ES-I3 (cell line): ENCODE results near the gene STRIT1.

Source experiments
- H3K36me3 ChIP-seq: 2 replicates; pipeline ENCODE4 v1.6.1; 2013; ENCODE audit warnings: mild to moderate bottlenecking, low read length, control low read depth, moderate library complexity; ENCODE audit not compliant: insufficient read depth
- H3K4me1 ChIP-seq: 2 replicates; pipeline ENCODE4 v1.6.1; 2013; ENCODE audit warnings: mild to moderate bottlenecking, control low read depth, low read length; ENCODE audit not compliant: insufficient read depth
- H3K9ac ChIP-seq: 2 replicates; pipeline ENCODE4 v1.6.1; 2013; ENCODE audit warnings: low read depth, mild to moderate bottlenecking, low read length, moderate library complexity
- H3K9me3 ChIP-seq: 2 replicates; pipeline ENCODE4 v1.6.1; 2013; ENCODE audit warnings: mild to moderate bottlenecking, low read length, moderate library complexity; ENCODE audit not compliant: control insufficient read depth, insufficient read depth

The STRIT1 gene

DNA sequence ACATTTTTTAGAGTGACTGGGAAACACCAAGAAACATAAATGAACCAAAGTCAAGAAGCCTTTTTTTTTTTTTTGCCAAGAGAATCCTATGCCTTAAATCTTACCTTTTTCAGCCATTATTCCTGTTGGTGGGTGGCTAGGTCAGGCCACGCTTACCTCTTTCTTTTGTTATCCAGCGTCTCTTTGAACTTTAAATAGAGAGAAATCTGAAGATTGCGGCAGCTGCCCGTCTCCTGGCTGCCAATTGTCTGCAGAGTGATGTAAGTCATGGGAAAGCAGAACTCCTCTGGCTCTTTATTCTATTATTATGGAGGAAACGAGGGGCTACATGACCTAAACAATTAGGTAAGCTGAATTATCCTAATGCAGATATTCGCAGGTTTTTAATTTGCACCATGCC, at the start of gene STRIT1:
Gene STRIT1 (minus strand): TSS at position 168 of the 400 bp plus-strand sequence.
- no peaks in the 10 kb centered on the region for H3K4me1 ChIP-seq
- H3K36me3 ChIP-seq: no peaks in the 10 kb centered on the region
- no peak within 1 kb of the TSS for H3K9ac ChIP-seq
- H3K9me3 ChIP-seq: no peaks in the 10 kb centered on the region; the same call in none of the 2 replicates

DNA sequence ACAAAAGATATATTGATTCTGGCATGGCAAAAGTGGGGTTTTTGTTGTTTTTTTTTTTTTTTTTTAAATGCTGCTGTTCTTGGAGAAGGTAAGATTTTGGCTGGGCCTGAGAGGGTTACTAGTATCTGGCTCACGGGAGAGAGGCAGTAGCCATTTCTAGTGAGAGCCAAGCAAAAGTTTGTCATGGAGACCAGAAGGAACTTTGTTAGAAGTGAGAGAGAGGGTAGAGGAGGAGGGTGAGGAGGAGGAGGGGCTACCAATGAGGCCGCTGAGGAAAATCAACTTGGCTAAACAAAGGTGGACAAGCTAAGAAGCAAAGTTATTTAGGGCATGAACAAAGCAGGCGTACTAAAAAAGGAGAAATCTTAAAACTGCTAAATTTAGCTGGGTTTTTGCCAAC, 48.9 kb upstream of the STRIT1 start:
- no peaks in the 10 kb centered on the region for H3K36me3 ChIP-seq
- no peak overlapping the region for H3K9ac ChIP-seq
- no peaks in the 10 kb centered on the region for H3K4me1 ChIP-seq
- no peaks in the 10 kb centered on the region for H3K9me3 ChIP-seq

DNA sequence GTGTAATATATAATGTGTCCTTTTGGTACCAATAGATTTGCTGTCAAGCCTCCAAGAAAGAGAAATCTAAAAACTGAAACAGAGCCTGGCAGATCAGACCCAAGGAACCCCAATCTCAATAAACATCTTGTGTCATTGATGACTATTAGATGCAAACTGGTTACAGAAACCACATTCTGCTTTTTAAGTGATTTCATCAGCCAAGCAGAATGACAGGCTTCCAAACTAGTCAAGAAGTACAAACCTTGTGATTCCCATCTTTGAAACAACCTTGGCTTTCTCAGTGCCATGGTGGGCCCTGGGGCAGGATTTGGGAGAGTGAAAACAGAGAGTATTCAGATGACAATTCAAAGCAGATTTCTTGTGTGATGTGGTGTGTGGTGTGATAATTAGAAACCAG, 45.6 kb upstream of the STRIT1 start:
- no peaks in the 10 kb centered on the region for H3K9me3 ChIP-seq
- H3K4me1 ChIP-seq: no peaks in the 10 kb centered on the region
- H3K9ac ChIP-seq: no peak overlapping the region
- no peaks in the 10 kb centered on the region; the same call in 1 of the 2 replicates for H3K36me3 ChIP-seq

DNA sequence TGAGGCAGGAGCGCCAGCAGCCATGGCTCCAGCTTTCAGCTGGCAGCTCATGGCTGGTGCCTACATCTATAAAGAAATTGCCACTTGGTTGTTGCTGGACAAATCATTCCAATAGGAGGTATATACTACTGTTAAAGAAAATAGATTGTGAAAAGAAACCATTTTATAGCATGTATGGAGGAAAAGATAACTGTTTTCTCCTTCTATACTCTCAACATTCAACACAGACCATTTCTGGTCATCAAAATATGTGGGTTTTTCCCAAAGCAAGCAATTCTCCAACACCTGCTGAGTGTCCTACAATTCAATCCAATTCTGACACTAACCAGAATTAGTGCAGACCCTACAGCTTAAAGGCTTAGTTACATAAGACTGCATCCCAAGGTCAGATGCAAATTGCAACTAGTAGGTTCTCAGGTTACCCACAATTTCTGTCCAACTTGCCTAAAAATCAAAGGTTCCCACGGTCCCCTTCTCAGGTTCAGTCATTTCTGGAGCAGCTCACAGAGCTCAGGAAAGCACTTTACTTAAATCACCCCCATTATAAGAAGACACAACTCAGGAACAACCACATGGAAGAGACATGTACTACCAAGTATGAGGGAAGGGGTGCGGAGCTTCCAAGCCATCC, 42.4 kb upstream of the STRIT1 start:
- Histone ChIP-seq H3K9ac (no peak overlapping the region), H3K4me1 (no peaks in the 10 kb centered on the region), H3K9me3 (no peaks in the 10 kb centered on the region), H3K36me3 (no peaks in the 10 kb centered on the region; the same call in 1 of the 2 replicates)

DNA sequence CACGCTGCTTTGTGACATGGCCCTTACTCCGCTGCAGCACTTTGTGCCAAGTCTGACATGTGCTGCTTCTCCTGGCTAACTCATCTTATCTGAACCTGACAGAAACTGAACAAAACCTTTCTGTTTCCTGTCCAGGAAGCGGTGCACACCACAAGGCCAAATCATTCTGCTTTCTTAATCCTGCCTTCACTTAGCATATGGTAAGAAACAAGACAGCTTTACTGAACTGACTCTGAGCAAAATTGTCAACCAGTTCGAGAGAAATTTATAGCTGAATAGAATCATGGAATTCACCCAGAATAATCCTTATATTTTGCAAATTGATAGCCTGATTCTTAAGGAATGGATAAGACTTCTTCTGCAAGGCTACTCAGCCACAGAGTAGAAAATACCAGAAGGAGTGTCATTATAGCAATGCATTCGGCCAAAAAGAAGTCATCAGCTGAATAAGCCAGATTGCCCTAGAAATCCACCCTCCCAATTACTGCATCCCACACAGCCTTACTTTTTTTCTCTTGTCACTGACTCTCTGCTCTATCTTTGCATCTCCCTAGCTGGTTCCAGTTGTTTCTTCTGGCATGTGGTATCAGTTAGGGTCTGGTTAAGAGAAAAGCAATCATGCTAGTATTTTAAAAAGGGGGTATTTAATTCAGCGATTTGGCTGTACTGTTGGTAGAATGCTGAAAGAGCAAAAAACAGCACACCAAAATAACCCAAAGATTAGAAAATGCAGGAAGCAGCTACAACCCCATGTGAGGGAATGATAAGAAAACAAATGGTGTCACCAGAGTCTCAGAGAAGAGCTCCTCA, 41.6 kb upstream of the STRIT1 start:
- Histone ChIP-seq H3K36me3 (no peaks in the 10 kb centered on the region; the same call in 1 of the 2 replicates), H3K9ac (no peak overlapping the region), H3K9me3 (no peaks in the 10 kb centered on the region), H3K4me1 (no peaks in the 10 kb centered on the region)

DNA sequence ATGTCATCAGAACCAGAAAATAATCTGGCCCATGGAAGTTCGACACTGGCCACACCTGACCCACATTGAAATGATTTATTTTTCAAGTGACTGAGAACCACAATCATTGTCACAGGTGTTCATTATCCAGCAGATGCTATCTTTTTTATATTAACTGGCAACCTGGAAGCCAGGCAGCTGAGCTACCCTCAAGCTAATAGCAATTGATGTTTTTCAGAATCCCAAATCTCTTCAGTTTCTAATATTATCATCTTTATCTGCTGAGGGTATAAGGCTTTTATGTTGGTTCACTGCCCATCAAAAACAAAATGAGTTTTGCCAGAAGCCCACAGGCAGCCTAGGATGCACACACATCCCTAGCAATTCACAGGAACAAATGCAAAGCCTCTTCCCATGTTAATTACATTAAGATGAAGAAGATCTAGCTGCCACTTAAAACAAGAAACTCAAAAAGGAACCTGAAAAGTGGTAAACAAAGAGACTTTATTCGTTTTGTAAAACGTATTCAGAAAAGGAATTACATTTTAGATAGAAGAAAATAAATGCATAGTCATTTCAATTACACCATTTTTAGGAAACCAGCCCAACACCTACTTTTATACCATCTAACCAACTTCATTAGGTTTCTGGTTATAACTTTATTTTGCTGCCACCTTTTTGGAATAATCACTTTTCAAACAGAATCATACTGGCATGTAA, 40.9 kb upstream of the STRIT1 start:
- Histone ChIP-seq H3K9me3 (no peaks in the 10 kb centered on the region), H3K4me1 (no peaks in the 10 kb centered on the region), H3K9ac (no peak overlapping the region), H3K36me3 (no peaks in the 10 kb centered on the region; the same call in 1 of the 2 replicates)

DNA sequence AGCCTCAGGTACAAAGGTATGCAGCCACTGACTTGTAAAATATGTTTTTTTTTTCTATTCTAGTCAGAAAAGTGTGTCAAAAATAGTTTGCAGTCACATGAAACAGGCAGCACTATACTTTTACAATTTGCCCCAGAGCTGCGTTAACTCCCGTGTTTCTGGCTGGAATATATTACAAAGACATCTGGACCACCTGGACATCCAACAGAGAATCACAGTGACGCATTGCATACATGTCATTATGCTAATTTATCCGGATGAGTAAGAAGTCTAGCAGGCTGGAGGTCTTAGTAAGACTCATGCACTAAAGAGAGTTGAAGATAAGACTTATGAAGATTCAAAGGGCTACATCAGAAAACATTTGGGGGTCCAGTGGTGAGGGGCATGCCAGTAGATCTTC, 39.2 kb upstream of the STRIT1 start:
- Histone ChIP-seq H3K4me1 (no peaks in the 10 kb centered on the region), H3K36me3 (no peaks in the 10 kb centered on the region; the same call in 1 of the 2 replicates), H3K9ac (no peak overlapping the region), H3K9me3 (no peaks in the 10 kb centered on the region)

DNA sequence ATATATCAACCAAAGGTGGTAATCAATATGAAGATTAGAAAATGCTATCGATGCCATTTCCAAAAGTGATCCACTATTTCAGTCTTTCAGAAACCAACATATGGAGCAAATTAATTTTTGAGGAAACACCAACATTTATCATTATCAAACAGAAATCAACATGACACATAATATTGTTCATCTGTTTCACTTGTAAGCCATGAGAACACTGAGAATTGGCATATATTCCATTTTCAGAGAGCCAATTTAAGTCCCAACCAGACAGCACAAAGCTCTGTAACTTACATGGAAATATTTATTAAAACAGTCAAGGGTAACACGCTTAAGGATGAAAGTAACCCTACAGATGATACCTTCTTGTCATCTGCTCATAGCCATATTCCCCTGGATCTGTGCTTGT, 37.6 kb upstream of the STRIT1 start:
- Histone ChIP-seq H3K36me3 (no peaks in the 10 kb centered on the region; the same call in 1 of the 2 replicates), H3K9me3 (no peaks in the 10 kb centered on the region), H3K9ac (no peak overlapping the region), H3K4me1 (no peaks in the 10 kb centered on the region; the same call in 1 of the 2 replicates)

DNA sequence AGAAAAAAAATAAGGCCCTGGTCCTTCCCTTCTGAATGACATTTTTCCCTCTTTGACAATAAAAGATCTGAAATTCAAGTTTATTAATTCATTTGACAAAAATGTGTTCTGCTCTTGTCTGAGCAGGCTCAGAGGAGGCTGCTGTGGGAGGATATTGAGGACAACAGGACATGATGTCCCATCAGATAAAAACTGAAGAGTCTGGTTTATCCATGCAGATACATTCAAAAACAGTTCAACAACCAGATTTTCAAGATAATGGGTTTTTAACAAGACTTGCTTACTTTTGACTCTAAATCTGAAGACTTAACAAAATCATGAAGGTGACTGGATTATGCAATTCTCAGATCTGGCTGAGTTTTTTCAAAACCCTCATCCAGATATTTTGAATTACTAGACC, 36.9 kb upstream of the STRIT1 start:
- Histone ChIP-seq H3K36me3 (no peaks in the 10 kb centered on the region), H3K9me3 (no peaks in the 10 kb centered on the region), H3K9ac (no peak overlapping the region), H3K4me1 (no peaks in the 10 kb centered on the region; the same call in 1 of the 2 replicates)

DNA sequence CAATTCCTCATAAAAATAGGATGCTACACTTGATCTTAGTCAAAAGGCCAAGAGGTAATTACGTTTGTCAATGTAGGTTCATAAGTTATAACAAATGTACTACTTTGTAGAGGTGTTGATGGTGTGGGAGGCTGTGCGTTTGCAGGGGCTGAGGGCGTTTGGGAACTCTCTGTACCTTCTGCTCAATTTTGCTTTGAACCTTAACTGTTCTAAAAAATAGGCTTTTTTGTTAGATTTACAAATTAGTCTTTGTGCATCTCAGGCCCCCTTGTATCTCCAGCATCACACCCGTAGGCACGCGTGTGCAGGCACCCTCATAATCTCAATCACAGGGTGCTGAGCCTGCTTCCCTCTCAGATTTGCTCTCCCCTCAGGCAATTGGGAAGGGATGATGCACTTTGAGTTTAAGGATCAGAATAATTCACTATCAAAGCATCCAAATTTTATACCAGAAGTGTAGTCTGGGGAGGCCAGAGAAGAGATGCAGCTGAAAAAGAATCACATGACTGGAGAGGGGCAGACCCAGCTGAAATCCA, 36.1 kb upstream of the STRIT1 start:
- H3K4me1 ChIP-seq: no peaks in the 10 kb centered on the region; the same call in 1 of the 2 replicates
- H3K9me3 ChIP-seq: no peaks in the 10 kb centered on the region
- no peak overlapping the region for H3K9ac ChIP-seq
- no peaks in the 10 kb centered on the region for H3K36me3 ChIP-seq

DNA sequence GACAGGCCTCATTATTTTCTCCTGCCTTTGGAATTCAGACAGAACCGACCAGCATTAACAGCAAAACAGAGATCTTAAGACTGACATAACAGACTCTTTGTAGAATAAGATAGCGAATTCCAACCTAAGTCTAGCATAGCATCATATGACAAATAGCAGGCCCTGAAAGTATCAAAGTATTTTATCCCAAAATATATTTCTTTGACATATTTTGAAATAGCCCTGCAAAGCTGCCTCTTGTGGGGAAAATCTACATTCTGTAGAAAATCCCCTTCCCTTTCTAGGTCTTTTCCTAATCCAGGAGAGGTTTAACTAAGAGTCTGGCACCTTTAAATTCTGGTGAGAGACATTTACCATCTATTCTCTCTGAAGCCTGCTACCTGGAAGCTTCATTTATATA, 34.4 kb upstream of the STRIT1 start:
- no peaks in the 10 kb centered on the region for H3K9me3 ChIP-seq
- H3K4me1 ChIP-seq: no peaks in the 10 kb centered on the region; the same call in 1 of the 2 replicates
- H3K9ac ChIP-seq: no peak overlapping the region
- no peaks in the 10 kb centered on the region for H3K36me3 ChIP-seq

DNA sequence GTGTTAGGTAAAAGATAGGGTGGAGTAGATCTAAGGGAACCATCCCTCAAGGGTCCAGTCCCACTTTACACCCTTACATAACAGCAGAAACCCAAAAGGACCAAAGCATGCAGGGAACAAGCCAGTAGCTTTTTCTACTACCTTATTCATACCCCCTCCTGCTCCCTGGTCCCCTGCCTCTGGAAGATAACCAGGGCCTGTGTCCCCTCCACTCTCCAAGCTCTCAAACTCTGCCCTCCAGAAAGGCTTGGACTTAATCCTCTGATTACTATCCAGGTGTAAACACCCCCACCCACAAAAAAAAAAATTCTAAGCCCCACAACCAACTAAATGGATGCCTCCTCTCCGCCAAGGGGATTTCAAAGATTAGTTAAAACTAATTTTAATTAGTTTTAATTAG, 33.9 kb upstream of the STRIT1 start:
- H3K36me3 ChIP-seq: no peaks in the 10 kb centered on the region
- no peaks in the 10 kb centered on the region; the same call in 1 of the 2 replicates for H3K4me1 ChIP-seq
- no peak overlapping the region for H3K9ac ChIP-seq
- no peaks in the 10 kb centered on the region for H3K9me3 ChIP-seq

DNA sequence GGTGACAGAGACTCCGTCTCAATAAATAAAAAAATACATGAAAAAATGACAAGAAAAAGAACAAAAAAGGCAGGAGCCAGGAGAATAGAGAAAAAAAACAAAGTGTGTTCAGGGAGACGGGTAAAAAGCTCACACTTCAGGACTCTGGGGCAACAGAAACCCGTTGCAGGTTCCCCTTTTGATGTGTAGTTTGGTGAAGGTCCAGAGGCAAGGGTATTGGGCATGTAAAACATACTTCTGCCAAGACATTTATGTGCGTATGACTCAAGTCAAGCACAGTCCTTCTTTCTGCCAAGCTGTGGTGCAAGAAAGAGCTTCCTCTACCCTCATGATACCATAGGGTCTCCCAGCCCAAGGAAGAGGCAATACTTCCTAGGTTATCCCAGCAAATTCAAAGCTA, 33.4 kb upstream of the STRIT1 start:
- Histone ChIP-seq H3K9ac (no peak overlapping the region), H3K4me1 (no peaks in the 10 kb centered on the region; the same call in 1 of the 2 replicates), H3K36me3 (no peaks in the 10 kb centered on the region), H3K9me3 (no peaks in the 10 kb centered on the region)

DNA sequence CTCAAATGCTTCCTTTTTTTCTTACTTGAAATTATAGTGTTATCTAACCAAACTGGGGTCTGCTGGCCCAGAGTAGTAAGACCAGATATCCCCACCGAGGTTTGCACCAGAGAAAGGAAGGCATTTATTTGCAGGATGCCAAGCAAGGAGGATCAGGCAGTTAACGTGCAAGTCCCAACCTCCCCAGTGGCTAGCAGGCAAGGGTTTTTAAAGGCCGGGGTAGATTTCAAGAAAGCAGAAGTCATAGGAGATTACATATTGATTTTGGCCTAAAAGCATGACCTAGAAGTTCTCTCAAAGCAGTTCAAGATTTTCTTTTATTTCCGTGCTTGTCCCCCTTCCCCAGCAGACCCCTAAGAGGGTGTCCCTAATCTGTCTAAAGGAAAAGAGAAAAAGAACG, 32.8 kb upstream of the STRIT1 start:
- no peaks in the 10 kb centered on the region; the same call in 1 of the 2 replicates for H3K4me1 ChIP-seq
- H3K9me3 ChIP-seq: no peaks in the 10 kb centered on the region
- no peak overlapping the region for H3K9ac ChIP-seq
- H3K36me3 ChIP-seq: no peaks in the 10 kb centered on the region
